ENCODE data around the gene BBS2.

Gene BBS2

GRCh38 chr16:56450986-56451752 is 68.7 kb downstream of the BBS2 start, which contains the start of the genes NUDT21 and OGFOD1 (continued):
- TF ChIP-seq ZNF548 (tag by site-specific recombination; IDR thresholded peaks at IDR 0.05): no peak
- TF ChIP-seq ZNF26 (tag by site-specific recombination; IDR thresholded peaks at IDR 0.05): no peak
- TF ChIP-seq SP7 (tag by site-specific recombination; IDR thresholded peaks at IDR 0.05): peak; percentile 49; the same call in 1 of the 2 replicates
- TF ChIP-seq ZNF837 (tag by site-specific recombination; IDR thresholded peaks at IDR 0.05): no peak
- no peak for TF ChIP-seq GLIS1 (tag by site-specific recombination; IDR thresholded peaks at IDR 0.05)
- TF ChIP-seq ZNF654 (tag by site-specific recombination; IDR thresholded peaks at IDR 0.05; ENCODE audit: low read depth): no peak
- no peak for TF ChIP-seq ZNF48 (tag by site-specific recombination; IDR thresholded peaks at IDR 0.05)
- TF ChIP-seq CTCF (tag by site-specific recombination; IDR thresholded peaks at IDR 0.05): 0 out of 2 replicates have a peak, but pooled peaks have one; percentile 6
- no peak for TF ChIP-seq ZNF416 (tag by site-specific recombination; IDR thresholded peaks at IDR 0.05)
- TF ChIP-seq ZNF549 (tag by site-specific recombination; IDR thresholded peaks at IDR 0.05): no peak
- no peak for TF ChIP-seq ZBTB44 (tag by site-specific recombination; IDR thresholded peaks at IDR 0.05)
- TF ChIP-seq ZNF341 (tag by site-specific recombination; IDR thresholded peaks at IDR 0.05; ENCODE audit: low read depth): peak; percentile 88
- TF ChIP-seq OVOL3 (tag by site-specific recombination; IDR thresholded peaks at IDR 0.05): no peak
- no peak for TF ChIP-seq ZSCAN18 (tag by site-specific recombination; IDR thresholded peaks at IDR 0.05)
- peak; percentile 99 for TF ChIP-seq SCRT2 (tag by site-specific recombination; IDR thresholded peaks at IDR 0.05)
- 0 out of 2 replicates have a peak, but pooled peaks have one; percentile 23 for TF ChIP-seq ZNF24 (tag by site-specific recombination; IDR thresholded peaks at IDR 0.05)
- TF ChIP-seq ZNF138 (tag by site-specific recombination; IDR thresholded peaks at IDR 0.05; ENCODE audit: borderline replicate concordance): no peak
- 0 out of 2 replicates have a peak, but pooled peaks have one; percentile 40 for TF ChIP-seq ZNF10 (tag by site-specific recombination; IDR thresholded peaks at IDR 0.05)
- no peak for TF ChIP-seq ZNF350 (tag by site-specific recombination; IDR thresholded peaks at IDR 0.05)
- no peak for TF ChIP-seq HOXD13 (CRISPR knock-in tag; IDR thresholded peaks at IDR 0.05; ENCODE audit: borderline replicate concordance)
- TF ChIP-seq ELK4 (IDR thresholded peaks at IDR 0.05; ENCODE audit: borderline replicate concordance, low read depth, low read length): no peak
- peak; percentile 7 for TF ChIP-seq ZNF843 (tag by site-specific recombination; IDR thresholded peaks at IDR 0.05)
- TF ChIP-seq ZNF214 (tag by site-specific recombination; IDR thresholded peaks at IDR 0.05; ENCODE audit: borderline replicate concordance): no peak
- peak; percentile 22; the same call in 1 of the 2 replicates for TF ChIP-seq IKZF3 (tag by site-specific recombination; IDR thresholded peaks at IDR 0.05)
- 0 out of 2 replicates have a peak, but pooled peaks have one; percentile 71 for TF ChIP-seq PBX3 (CRISPR knock-in tag; IDR thresholded peaks at IDR 0.05)
- peak; percentile 53 for TF ChIP-seq ZNF501 (tag by site-specific recombination; IDR thresholded peaks at IDR 0.05)
- no peak for TF ChIP-seq KLF8 (tag by site-specific recombination; IDR thresholded peaks at IDR 0.05)
- TF ChIP-seq ZBTB26 (tag by site-specific recombination; optimal IDR thresholded peaks at IDR 0.05): peak; percentile 85
- TF ChIP-seq ZNF146 (tag by site-specific recombination; IDR thresholded peaks at IDR 0.05): no peak
